Activated CD4-positive, alpha-beta T cell treated with anti-CD3 and anti-CD28 coated beads for 36 hours (primary cell): ENCODE measurements around the gene CDHR3. TPM values are rescaled to one million over a fixed set of nuclear protein-coding genes. Genes with fewer than 3 reads are reported as not detected.

Experiments
- ATAC-seq: fragments of 200-7000 bp; cut with Tn5 transposase; one replicate; pipeline ENCODE4 v1.10.0; 2021; ENCODE audit warnings: mild to moderate bottlenecking, moderate library complexity
- CTCF ChIA-PET: fragments of 350-600 bp; sonication (Branson Sonifier 250); formaldehyde crosslinking; loops from one replicate; lab custom pipeline; 2021; ENCODE audit warnings: antibody characterized with exemption; lab: Charles Lee
- POLR2A ChIA-PET: fragments of 350-600 bp; sonication (Branson Sonifier 250); formaldehyde crosslinking; loops from one replicate; lab custom pipeline; 2021; ENCODE audit warnings: antibody characterized with exemption, inconsistent platforms; lab: Charles Lee
- DNase-seq: peaks from one replicate; pipeline ENCODE4 v3.0.0-alpha.2; 2020
- H3K27ac Mint-ChIP-seq: one replicate; pipeline ENCODE4 v1.8.0; 2021; ENCODE audit warnings: mixed read lengths
- H3K27me3 Mint-ChIP-seq: one replicate; pipeline ENCODE4 v1.8.0; 2021; ENCODE audit warnings: mixed read lengths
- H3K36me3 Mint-ChIP-seq: one replicate; pipeline ENCODE4 v1.8.0; 2021; ENCODE audit warnings: low read depth, mixed read lengths
- H3K4me1 Mint-ChIP-seq: one replicate; pipeline ENCODE4 v1.8.0; 2021; ENCODE audit warnings: mixed read lengths
- H3K4me3 Mint-ChIP-seq: one replicate; pipeline ENCODE4 v1.8.0; 2021; ENCODE audit warnings: mild to moderate bottlenecking, moderate library complexity, mixed read lengths
- H3K9me3 Mint-ChIP-seq: one replicate; pipeline ENCODE4 v1.8.0; 2021; ENCODE audit warnings: low read depth, mixed read lengths
- intact Hi-C, 2 experiments: fragments of 100-400 bp; cut with DNase I in 1 of 2; cut with micrococcal nuclease in 1 of 2; formaldehyde crosslinking; loops; one replicate each; pipeline versions ENCODE4 v1.14.2 to v1.15.1; 2022 to 2024; cut with DNase I, micrococcal nuclease
- total RNA-seq, 2 experiments: library from RNA; stranded (reverse); gene quantifications; one replicate each; pipeline ENCODE4 v1.2.3, GENCODE V29; 2021

The CDHR3 gene
- total RNA-seq, 2 experiments from 2014 or later: 0.55 to 0.93 TPM

DNA sequence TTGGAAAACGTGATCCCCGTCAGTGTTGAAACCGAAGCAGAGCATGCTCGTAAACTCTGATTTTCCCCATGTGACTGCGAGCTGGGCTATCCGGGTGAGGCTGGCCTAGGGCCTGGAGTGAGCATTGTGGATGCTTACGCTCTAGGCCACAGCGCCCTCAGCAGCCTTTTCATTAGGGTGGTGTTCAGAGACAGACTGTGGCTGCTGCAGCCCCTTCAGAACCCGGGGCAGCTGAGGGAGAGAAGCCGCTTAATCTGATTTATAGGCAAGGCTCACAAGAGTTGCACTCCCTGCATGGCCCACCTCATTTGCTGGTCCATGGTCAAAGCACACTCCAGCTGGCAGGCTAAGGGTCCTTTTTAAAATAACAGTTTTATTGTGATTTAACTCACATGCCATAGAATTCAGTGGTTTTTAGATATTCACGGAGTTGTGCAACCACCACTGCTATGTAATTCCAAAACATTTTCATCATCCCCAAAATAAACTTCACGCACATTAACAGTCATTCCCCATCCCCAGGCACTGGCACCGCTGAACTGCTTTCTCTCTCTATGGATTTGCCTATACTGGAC lies 76.5 kb downstream of the CDHR3 start:
- H3K4me3 Mint-ChIP-seq: no peak overlapping the region
- H3K4me1 Mint-ChIP-seq: peaks cover 31% of the 10 kb centered on the region
- ChIA-PET CTCF (interaction anchor here (0.5 to 4.7 kb wide), 9 partner anchors 11 to 815 kb away, joined by 3 to 47 read pairs (median 4); no protein-coding TSS in a partner anchor), POLR2A (no interaction called here)
- H3K36me3 Mint-ChIP-seq: no peaks in the 10 kb centered on the region
- no peaks in the 10 kb centered on the region for H3K27me3 Mint-ChIP-seq
- intact Hi-C loops: no loop called here
- no peak for DNase-seq
- H3K27ac Mint-ChIP-seq: no peak overlapping the region
- no peak for ATAC-seq
- no peaks in the 10 kb centered on the region for H3K9me3 Mint-ChIP-seq

- intact Hi-C loops: no loop called here
- ATAC-seq (peak; percentile 42), DNase-seq (peak; percentile 59)
- POLR2A ChIA-PET: no interaction called here
- Mint-ChIP-seq H3K27ac (no peak overlapping the region), H3K27me3 (no peaks in the 10 kb centered on the region), H3K36me3 (no peaks in the 10 kb centered on the region), H3K9me3 (no peaks in the 10 kb centered on the region), H3K4me1 (peaks cover 31% of the 10 kb centered on the region), H3K4me3 (no peak overlapping the region)
- CTCF ChIA-PET: interaction anchor here (0.6 to 4.7 kb wide), 17 partner anchors 10 to 393 kb away, joined by 3 to 47 read pairs (median 6); no protein-coding TSS in a partner anchor
Observed at GRCh38 chr7:106041140-106041717, 78.2 kb downstream of the CDHR3 start.

DNA sequence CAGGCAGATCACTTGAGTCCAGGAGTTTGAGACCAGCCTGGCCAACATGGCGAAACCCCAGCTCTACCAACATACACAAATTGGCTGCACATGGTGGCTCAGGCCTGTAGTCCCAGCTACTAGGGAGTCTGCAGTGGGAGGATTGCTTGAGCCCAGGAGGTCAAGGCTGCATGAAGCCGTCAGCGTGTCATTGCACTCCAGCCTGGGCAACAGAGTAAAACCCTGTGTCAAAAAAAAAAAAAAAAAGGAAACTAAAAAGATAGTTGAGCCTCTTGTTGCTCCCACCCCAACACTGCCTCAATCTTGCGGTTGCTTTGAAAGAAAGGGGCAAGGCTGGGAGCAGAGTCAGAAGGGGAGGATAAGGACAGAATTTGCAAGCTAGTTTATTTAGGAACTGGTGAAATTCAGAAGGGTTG lies 79.1 kb downstream of the CDHR3 start:
- DNase-seq (no peak), ATAC-seq (peak; percentile 6)
- no peaks in the 10 kb centered on the region for H3K9me3 Mint-ChIP-seq
- H3K4me3 Mint-ChIP-seq: no peak overlapping the region
- H3K27ac Mint-ChIP-seq: no peak overlapping the region
- no peaks in the 10 kb centered on the region for H3K27me3 Mint-ChIP-seq
- H3K36me3 Mint-ChIP-seq: no peaks in the 10 kb centered on the region
- intact Hi-C loops: loop anchor here (1.0 to 2.0 kb wide), 6 partner anchors 19 to 390 kb away; no protein-coding TSS in a partner anchor
- CTCF ChIA-PET: interaction anchor here (0.6 to 6.3 kb wide), 39 partner anchors 13 to 1259 kb away, joined by 3 to 47 read pairs (median 4); no protein-coding TSS in a partner anchor
- POLR2A ChIA-PET: interaction anchor here (0.6 to 0.7 kb wide), 2 partner anchors 164 to 769 kb away, joined by 3 to 5 read pairs; no protein-coding TSS in a partner anchor
- H3K4me1 Mint-ChIP-seq: peaks cover 31% of the 10 kb centered on the region

DNA sequence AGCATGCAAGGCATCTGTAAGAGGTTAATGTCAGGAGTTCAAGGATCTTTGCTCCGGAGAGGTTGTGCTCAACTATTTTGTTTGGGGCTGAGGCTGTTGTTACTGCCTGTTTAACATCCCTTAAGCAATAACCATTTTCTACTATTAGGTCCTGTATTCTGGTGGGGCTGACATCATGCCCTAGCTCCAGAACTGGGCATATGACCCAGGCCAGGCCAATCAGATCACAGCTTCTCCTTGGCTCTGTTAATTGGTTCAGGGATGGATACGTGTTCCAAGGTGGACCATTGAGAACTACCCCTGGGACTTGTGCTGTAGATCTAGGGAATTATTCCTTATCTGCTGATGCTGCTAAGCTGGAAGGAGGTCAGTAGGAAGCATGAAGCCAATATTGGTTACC lies 82.1 kb downstream of the CDHR3 start:
- H3K27ac Mint-ChIP-seq: no peak overlapping the region
- no peaks in the 10 kb centered on the region for H3K9me3 Mint-ChIP-seq
- DNase-seq: no peak
- no peaks in the 10 kb centered on the region for H3K27me3 Mint-ChIP-seq
- POLR2A ChIA-PET: no interaction called here
- intact Hi-C loops: no loop called here
- CTCF ChIA-PET: interaction anchor here (0.9 to 6.3 kb wide), 3 partner anchors 70 to 308 kb away, joined by 3 to 36 read pairs (median 4); no protein-coding TSS in a partner anchor
- H3K4me1 Mint-ChIP-seq: peaks cover 27% of the 10 kb centered on the region
- H3K36me3 Mint-ChIP-seq: no peaks in the 10 kb centered on the region
- no peak for ATAC-seq
- H3K4me3 Mint-ChIP-seq: no peak overlapping the region

DNA sequence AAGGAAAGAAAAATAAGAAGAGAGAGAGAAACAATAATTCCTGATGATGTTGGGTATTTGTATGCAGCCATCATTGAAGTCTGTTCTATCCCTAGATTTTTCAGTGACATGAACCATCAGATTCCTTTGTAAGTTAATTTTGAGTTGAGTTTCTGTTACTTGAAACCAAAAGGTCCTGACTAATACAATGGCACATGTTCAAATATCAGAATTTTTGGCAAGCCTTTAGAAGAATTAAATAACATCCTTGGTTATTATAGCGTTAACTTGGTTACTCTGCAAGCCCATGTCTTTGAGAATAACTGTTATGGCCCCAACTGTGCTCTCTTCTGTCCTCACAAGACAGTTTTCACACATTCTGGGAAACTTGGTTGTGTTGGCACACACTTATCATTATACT lies 82.5 kb downstream of the CDHR3 start:
- H3K4me3 Mint-ChIP-seq: no peak overlapping the region
- no peaks in the 10 kb centered on the region for H3K27me3 Mint-ChIP-seq
- peaks cover 23% of the 10 kb centered on the region for H3K4me1 Mint-ChIP-seq
- H3K36me3 Mint-ChIP-seq: no peaks in the 10 kb centered on the region
- no peak for ATAC-seq
- no peak overlapping the region for H3K27ac Mint-ChIP-seq
- POLR2A ChIA-PET: no interaction called here
- DNase-seq: no peak
- CTCF ChIA-PET: interaction anchor here (6.3 kb wide), 1 partner anchor 110 kb away, joined by 36 read pairs; no protein-coding TSS in a partner anchor
- no peaks in the 10 kb centered on the region for H3K9me3 Mint-ChIP-seq
- intact Hi-C loops: no loop called here

- H3K4me3 Mint-ChIP-seq: no peak overlapping the region
- H3K27ac Mint-ChIP-seq: no peak overlapping the region
- H3K4me1 Mint-ChIP-seq: peaks cover 8% of the 10 kb centered on the region
- ATAC-seq (no peak), DNase-seq (no peak)
- H3K9me3 Mint-ChIP-seq: no peaks in the 10 kb centered on the region
- intact Hi-C loops: no loop called here
- ChIA-PET CTCF (interaction anchor here (0.7 to 6.3 kb wide), 7 partner anchors 10 to 395 kb away, joined by 3 to 36 read pairs (median 5); no protein-coding TSS in a partner anchor), POLR2A (no interaction called here)
- H3K36me3 Mint-ChIP-seq: no peaks in the 10 kb centered on the region
- no peaks in the 10 kb centered on the region for H3K27me3 Mint-ChIP-seq
Observed at GRCh38 chr7:106047184-106047583, 84.1 kb downstream of the CDHR3 start.

GRCh38 chr7:106047818-106048705 lies 85.0 kb downstream of the CDHR3 start:
- DNase-seq (no peak), ATAC-seq (no peak)
- Mint-ChIP-seq H3K27me3 (no peaks in the 10 kb centered on the region), H3K4me3 (no peak overlapping the region), H3K36me3 (no peaks in the 10 kb centered on the region), H3K9me3 (no peaks in the 10 kb centered on the region), H3K4me1 (no peaks in the 10 kb centered on the region), H3K27ac (no peak overlapping the region)
- intact Hi-C loops: no loop called here
- CTCF ChIA-PET: interaction anchor here (1.1 to 6.3 kb wide), 6 partner anchors 9 to 396 kb away, joined by 3 to 36 read pairs (median 6); no protein-coding TSS in a partner anchor
- POLR2A ChIA-PET: no interaction called here

GRCh38 chr7:106048706-106049020 lies 85.6 kb downstream of the CDHR3 start:
- Mint-ChIP-seq H3K27me3 (no peaks in the 10 kb centered on the region), H3K36me3 (no peaks in the 10 kb centered on the region), H3K4me3 (no peak overlapping the region), H3K4me1 (no peaks in the 10 kb centered on the region), H3K27ac (no peak overlapping the region), H3K9me3 (no peaks in the 10 kb centered on the region)
- ATAC-seq (no peak), DNase-seq (no peak)
- POLR2A ChIA-PET: interaction anchor here (0.6 kb wide), 1 partner anchor 315 kb away, joined by 7 read pairs; no protein-coding TSS in a partner anchor
- intact Hi-C loops: no loop called here
- CTCF ChIA-PET: interaction anchor here (1.1 to 2.1 kb wide), 2 partner anchors 8 to 396 kb away, joined by 4 to 8 read pairs; no protein-coding TSS in a partner anchor

DNA sequence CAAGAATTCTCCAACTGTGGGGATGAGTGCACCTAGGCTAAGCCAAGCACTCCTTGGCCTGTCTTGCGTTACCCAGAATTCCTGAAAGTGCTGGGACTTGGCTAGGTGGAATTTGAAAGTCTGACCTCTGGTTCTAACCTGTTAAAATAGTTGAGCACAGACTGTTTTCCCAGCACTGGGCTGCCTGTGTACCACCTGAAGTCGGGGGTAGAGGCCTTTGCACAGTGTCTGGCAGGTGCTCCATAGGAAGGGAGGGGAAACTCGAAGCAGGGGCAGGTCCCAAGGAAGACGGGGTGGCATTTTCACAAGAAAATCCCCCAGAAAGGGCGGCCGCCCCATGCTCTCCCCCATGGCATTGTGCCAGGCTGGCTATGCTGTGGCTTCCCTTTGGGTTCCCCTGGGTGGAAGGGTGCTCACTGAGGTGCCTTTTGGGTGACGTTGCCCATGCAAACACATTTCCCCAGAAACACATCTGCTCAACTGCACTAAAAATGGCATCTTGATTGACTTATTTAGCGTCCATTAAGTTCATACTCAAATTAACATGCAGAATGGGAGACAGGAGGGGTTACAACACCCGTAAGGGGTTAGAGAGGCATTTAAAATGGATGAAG lies 86.2 kb downstream of the CDHR3 start:
- Mint-ChIP-seq H3K36me3 (no peaks in the 10 kb centered on the region), H3K27me3 (no peaks in the 10 kb centered on the region), H3K9me3 (no peaks in the 10 kb centered on the region), H3K4me3 (no peak overlapping the region), H3K27ac (no peak overlapping the region), H3K4me1 (no peaks in the 10 kb centered on the region)
- ChIA-PET CTCF (interaction anchor here (0.6 to 3.2 kb wide), 3 partner anchors 8 to 105 kb away, joined by 4 to 14 read pairs (median 8); no protein-coding TSS in a partner anchor), POLR2A (interaction anchor here (0.6 kb wide), 1 partner anchor 315 kb away, joined by 7 read pairs; no protein-coding TSS in a partner anchor)
- DNase-seq (no peak), ATAC-seq (no peak)
- intact Hi-C loops: no loop called here

DNA sequence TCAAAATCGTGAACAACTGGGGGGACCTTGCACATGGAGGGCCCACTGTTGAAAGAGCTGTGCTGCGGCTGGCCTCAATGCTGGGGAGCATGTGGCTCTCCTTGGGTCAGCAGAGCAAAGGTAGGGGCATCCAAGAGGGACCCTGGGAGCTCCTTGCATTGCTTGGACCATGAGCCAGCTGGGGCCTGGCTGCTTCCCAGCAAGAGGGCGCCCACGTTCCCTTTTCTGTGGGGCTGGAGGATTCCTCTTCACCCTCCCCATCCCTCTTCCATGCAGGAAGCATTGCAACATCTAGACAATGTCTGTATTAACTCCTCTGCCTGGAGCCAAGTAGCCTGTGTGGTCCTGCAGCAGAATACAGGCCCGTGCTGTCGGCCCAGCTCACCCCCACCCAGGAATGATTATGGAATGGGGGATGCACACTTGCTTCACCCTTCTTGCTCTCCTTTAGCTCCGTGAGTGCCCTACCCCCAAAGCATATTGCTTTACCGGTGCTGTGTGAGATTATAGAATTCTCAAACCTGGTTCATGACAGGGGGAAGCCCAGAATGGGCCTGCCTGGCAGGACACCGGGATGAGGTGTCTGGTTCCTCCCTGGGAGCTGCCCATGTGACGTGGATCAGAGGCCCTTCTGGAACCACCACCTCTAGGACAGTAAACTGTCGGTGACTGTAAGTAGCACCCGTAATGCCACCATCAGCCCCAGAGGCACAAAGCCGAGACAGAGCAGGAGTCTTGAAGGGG lies 87.1 kb downstream of the CDHR3 start:
- POLR2A ChIA-PET: no interaction called here
- no peaks in the 10 kb centered on the region for H3K4me1 Mint-ChIP-seq
- H3K36me3 Mint-ChIP-seq: no peaks in the 10 kb centered on the region
- CTCF ChIA-PET: interaction anchor here (0.6 to 3.2 kb wide), 5 partner anchors 9 to 398 kb away, joined by 4 to 14 read pairs (median 5); no protein-coding TSS in a partner anchor
- no peak for DNase-seq
- intact Hi-C loops: no loop called here
- H3K4me3 Mint-ChIP-seq: no peak overlapping the region
- H3K27me3 Mint-ChIP-seq: no peaks in the 10 kb centered on the region
- no peak for ATAC-seq
- no peak overlapping the region for H3K27ac Mint-ChIP-seq
- H3K9me3 Mint-ChIP-seq: no peaks in the 10 kb centered on the region
